Chondrocyte (in vitro differentiated cells): ENCODE data around the gene TUSC2. TPM values are rescaled to one million over a fixed set of nuclear protein-coding genes. Genes with fewer than 3 reads are reported as not detected.
A peak's percentile ranks its signal among the peaks of the same experiment; 100 is the strongest.

Experiments used
- DNase-seq: peaks from one replicate; pipeline ENCODE4 v3.0.0; 2021; ENCODE audit warnings: mixed read lengths, low spot score
- H3K27ac Mint-ChIP-seq: one replicate; pipeline ENCODE4 v1.8.0; 2021; ENCODE audit warnings: mild to moderate bottlenecking, moderate library complexity, mixed read lengths; ENCODE audit not compliant: unreplicated experiment
- H3K27me3 Mint-ChIP-seq: 2 replicates; pipeline ENCODE4 v1.8.0; 2021; ENCODE audit warnings: low read depth, mixed read lengths
- H3K36me3 Mint-ChIP-seq: 2 replicates; pipeline ENCODE4 v1.8.0; 2021; ENCODE audit warnings: low read depth, mixed read lengths
- H3K4me1 Mint-ChIP-seq: 2 replicates; pipeline ENCODE4 v1.8.0; 2021; ENCODE audit warnings: low read depth, mild to moderate bottlenecking, mixed read lengths
- H3K4me3 Mint-ChIP-seq: one replicate; pipeline ENCODE4 v1.8.0; 2021; ENCODE audit warnings: mild to moderate bottlenecking, moderate library complexity, mixed read lengths; ENCODE audit not compliant: unreplicated experiment
- H3K9me3 Mint-ChIP-seq: 2 replicates; pipeline ENCODE4 v1.8.0; 2021; ENCODE audit warnings: low read depth, mixed read lengths
- total RNA-seq: library from RNA; stranded (reverse); gene quantifications from 3 replicates; pipeline ENCODE4 v1.2.1, GENCODE V29; 2021
- TF ChIP-seq, protein P1 (sequence below): fragments of 200-600 bp; sonication (generic); IDR thresholded peaks from 2 replicates; pipeline ENCODE4 v1.5.0; 2021; ENCODE audit warnings: antibody characterized with exemption, mild to moderate bottlenecking, moderate library complexity

Gene TUSC2
- total RNA-seq, 1 donor from 2014 or later: 15.3 TPM

DNA sequence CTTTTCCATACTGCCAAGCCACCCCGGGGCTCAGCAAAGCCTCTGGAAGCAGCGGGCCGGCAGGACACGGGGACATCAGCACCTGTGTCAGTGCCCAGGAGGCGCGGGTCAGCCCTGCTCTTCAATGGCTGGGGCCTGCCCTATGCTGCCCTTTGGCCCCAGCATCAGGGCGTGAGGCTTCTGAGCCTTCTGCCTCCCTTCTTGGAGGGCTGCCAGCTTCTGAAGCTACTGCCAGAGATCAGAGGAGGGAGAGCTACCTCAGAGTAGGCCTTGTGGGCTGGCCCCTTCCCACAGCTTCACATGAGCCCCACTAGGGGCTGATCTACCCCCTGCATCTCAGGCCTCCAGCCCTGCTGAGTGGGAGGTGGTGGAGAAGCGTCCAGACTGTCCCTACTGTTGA lies 44.3 kb upstream of the TUSC2 start:
- peaks cover 9% of the 10 kb centered on the region for H3K27me3 Mint-ChIP-seq
- H3K4me3 Mint-ChIP-seq: no peak overlapping the region
- no peak overlapping the region for H3K27ac Mint-ChIP-seq
- no peaks in the 10 kb centered on the region for H3K9me3 Mint-ChIP-seq
- DNase-seq: no peak
- H3K4me1 Mint-ChIP-seq: no peaks in the 10 kb centered on the region
- H3K36me3 Mint-ChIP-seq: no peaks in the 10 kb centered on the region
- TF ChIP-seq, protein P1, sequence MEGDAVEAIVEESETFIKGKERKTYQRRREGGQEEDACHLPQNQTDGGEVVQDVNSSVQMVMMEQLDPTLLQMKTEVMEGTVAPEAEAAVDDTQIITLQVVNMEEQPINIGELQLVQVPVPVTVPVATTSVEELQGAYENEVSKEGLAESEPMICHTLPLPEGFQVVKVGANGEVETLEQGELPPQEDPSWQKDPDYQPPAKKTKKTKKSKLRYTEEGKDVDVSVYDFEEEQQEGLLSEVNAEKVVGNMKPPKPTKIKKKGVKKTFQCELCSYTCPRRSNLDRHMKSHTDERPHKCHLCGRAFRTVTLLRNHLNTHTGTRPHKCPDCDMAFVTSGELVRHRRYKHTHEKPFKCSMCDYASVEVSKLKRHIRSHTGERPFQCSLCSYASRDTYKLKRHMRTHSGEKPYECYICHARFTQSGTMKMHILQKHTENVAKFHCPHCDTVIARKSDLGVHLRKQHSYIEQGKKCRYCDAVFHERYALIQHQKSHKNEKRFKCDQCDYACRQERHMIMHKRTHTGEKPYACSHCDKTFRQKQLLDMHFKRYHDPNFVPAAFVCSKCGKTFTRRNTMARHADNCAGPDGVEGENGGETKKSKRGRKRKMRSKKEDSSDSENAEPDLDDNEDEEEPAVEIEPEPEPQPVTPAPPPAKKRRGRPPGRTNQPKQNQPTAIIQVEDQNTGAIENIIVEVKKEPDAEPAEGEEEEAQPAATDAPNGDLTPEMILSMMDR: no peak

DNA sequence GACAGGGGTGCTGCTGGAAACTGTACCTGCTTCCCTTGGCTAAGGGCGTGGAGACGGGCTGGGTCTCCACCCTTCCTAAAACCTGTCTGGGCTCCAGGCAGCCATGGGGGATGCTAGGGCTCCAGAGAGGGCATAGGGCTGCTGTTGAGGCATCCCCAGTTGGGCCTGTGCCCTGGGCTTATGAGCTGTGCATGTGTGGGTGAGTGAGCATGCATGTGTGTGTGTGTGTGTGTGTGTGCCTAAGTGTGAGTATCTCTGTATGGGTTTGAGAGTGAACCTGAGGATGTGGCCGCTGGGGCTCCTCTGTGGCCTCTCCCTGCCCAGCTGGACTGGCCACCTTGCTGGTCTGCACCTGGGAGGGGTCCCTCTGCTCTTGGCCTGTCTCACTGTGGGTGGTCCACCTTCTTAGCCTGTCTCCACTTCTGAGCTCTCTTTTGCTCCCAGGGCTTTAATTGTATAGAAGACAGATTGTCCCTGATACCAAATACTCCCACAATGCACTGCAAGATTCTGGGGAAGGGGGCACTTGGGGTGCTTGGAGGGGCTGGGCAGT lies 43.2 kb upstream of the TUSC2 start:
- peaks cover 7% of the 10 kb centered on the region for H3K27me3 Mint-ChIP-seq
- H3K4me3 Mint-ChIP-seq: no peak overlapping the region
- no peaks in the 10 kb centered on the region for H3K36me3 Mint-ChIP-seq
- DNase-seq: no peak
- H3K27ac Mint-ChIP-seq: no peak overlapping the region
- H3K4me1 Mint-ChIP-seq: no peaks in the 10 kb centered on the region
- TF ChIP-seq, protein P1: no peak
- H3K9me3 Mint-ChIP-seq: no peaks in the 10 kb centered on the region

DNA sequence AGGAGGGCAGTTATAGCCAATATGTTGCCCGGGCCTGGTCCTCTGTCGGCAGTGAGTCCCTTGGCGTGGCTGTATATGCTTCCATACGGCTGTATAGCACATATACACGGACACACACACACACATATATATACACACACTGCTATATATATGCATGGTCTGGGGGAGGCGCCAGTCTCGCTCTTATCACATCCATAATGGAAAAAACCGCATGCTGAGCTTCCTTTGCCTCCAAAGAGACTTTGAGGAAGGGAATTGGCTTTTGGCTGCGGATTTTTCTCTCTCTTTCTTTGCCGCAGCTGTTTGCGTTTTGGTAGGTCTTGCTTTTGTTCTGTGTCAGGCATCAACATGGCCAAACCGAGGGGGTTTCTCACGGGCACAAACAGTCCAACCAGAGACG lies 42.6 kb upstream of the TUSC2 start:
- no peaks in the 10 kb centered on the region for H3K4me1 Mint-ChIP-seq
- H3K27ac Mint-ChIP-seq: no peak overlapping the region
- H3K4me3 Mint-ChIP-seq: no peak overlapping the region
- no peak for DNase-seq
- H3K9me3 Mint-ChIP-seq: no peaks in the 10 kb centered on the region
- peaks cover 7% of the 10 kb centered on the region for H3K27me3 Mint-ChIP-seq
- H3K36me3 Mint-ChIP-seq: no peaks in the 10 kb centered on the region
- TF ChIP-seq, protein P1: peak; percentile 67

DNA sequence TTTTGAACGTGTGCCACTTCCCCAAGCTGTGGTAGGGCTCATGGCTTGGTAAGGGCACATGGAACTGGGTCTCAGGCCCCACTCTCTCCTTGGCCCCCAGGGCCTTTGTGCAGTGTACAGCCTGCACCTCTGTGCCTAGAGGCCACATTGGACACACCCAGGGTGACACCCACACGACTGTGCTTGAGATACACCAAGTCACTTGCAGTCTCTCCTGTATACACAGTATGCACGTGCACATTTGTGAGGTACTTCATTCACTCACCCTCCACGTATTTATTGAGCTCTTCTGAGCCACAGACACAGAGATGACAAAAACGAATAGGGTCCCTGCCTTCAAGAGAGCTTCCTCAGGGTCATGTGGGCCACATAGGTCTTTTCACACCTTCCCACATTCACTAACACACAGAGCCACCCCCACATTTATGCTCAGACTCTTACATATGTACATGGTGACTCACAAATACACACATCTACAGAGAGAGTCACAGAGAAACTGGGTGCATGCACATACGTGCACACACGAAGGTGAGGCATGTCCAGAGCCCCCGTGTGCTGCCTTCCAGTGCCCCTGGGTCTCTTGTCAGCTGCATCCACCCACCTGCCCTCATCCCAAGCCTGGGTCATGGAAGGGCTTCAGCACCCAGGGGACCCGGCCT lies 41.1 kb upstream of the TUSC2 start:
- Mint-ChIP-seq H3K9me3 (no peaks in the 10 kb centered on the region), H3K36me3 (no peaks in the 10 kb centered on the region), H3K4me1 (peaks cover 6% of the 10 kb centered on the region), H3K4me3 (no peak overlapping the region), H3K27me3 (peaks cover 7% of the 10 kb centered on the region), H3K27ac (no peak overlapping the region)
- no peak for DNase-seq
- TF ChIP-seq, protein P1: no peak

DNA sequence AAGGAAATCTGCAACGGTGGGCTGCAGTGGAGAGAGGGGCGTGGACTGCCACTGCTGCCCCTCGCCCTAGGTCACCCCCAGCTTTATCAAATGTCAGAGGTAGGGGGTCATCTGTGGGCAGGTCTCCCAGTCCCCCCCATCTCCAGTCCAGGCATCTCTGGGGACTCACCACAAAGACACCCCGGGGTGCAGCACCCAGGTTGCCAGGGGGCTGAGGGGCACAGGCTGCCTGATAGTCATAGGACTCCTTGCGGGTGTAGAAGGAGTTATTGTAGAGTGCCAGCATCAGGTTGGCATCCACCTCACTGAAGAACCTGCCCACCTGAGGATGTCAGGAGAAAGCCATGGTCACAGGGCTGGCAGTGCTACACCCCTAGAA lies 37.8 kb upstream of the TUSC2 start:
- Mint-ChIP-seq H3K9me3 (no peaks in the 10 kb centered on the region), H3K36me3 (no peaks in the 10 kb centered on the region), H3K27ac (no peak overlapping the region), H3K27me3 (no peaks in the 10 kb centered on the region), H3K4me3 (peak overlapping the region; percentile 45), H3K4me1 (peaks cover 7% of the 10 kb centered on the region)
- no peak for DNase-seq
- TF ChIP-seq, protein P1: no peak
